ENCODE results near the gene TMEM107. TPM values are rescaled to one million over a fixed set of nuclear protein-coding genes. Genes with fewer than 3 reads are reported as not detected.

The TMEM107 gene
- total RNA-seq, 2 experiments from 2014 or later = 27.6 to 31.5 TPM

DNA sequence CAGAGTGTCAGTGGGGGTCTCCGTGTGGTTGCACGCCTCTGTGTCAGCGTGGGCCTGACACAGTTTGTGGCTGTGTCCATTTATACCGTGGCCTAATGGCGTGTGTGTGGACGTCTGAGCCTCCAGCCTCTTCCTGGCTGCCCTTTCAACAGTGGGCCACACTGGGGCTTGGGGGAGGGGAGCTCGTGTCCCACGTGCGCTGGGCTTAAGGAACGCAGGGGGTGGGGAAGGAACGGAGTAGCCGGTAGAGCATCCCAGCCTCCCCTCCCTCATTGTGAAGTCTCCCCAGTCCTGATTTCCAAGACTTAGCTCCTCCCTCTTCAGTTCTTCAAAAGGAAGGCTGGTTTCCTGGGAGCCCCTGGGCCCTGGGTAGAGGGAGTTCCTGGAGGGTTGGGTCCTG lies 42.8 kb downstream of the TMEM107 start:
- Mint-ChIP-seq H3K9me3 (no peaks in the 10 kb centered on the region), H3K27me3 (ENCODE audit: low read depth) (no peaks in the 10 kb centered on the region), H3K27ac (no peak overlapping the region), H3K4me3 (no peak overlapping the region), H3K36me3 (ENCODE audit: low read depth) (no peaks in the 10 kb centered on the region), H3K4me1 (ENCODE audit: low read depth) (peaks cover 6% of the 10 kb centered on the region)
- intact Hi-C loops (cut with micrococcal nuclease) = no loop called here
- CTCF ChIA-PET = interaction anchor here (0.6 to 2.0 kb wide), 3 partner anchors 9 to 111 kb away, joined by 3 to 9 read pairs (median 3); partner anchors contain the start of gene HES7
- no peak for DNase-seq

GRCh38 chr17:8131844-8132441 lies 44.2 kb downstream of the TMEM107 start:
- Mint-ChIP-seq H3K27me3 (ENCODE audit: low read depth) (no peaks in the 10 kb centered on the region), H3K4me1 (ENCODE audit: low read depth) (peaks cover 10% of the 10 kb centered on the region), H3K36me3 (ENCODE audit: low read depth) (no peaks in the 10 kb centered on the region), H3K4me3 (no peak overlapping the region), H3K27ac (no peak overlapping the region), H3K9me3 (no peaks in the 10 kb centered on the region)
- CTCF ChIA-PET = interaction anchor here (0.7 to 2.0 kb wide), 4 partner anchors 10 to 90 kb away, joined by 3 to 9 read pairs (median 4); no protein-coding TSS in a partner anchor
- intact Hi-C loops (cut with micrococcal nuclease) = no loop called here
- no peak for DNase-seq

DNA sequence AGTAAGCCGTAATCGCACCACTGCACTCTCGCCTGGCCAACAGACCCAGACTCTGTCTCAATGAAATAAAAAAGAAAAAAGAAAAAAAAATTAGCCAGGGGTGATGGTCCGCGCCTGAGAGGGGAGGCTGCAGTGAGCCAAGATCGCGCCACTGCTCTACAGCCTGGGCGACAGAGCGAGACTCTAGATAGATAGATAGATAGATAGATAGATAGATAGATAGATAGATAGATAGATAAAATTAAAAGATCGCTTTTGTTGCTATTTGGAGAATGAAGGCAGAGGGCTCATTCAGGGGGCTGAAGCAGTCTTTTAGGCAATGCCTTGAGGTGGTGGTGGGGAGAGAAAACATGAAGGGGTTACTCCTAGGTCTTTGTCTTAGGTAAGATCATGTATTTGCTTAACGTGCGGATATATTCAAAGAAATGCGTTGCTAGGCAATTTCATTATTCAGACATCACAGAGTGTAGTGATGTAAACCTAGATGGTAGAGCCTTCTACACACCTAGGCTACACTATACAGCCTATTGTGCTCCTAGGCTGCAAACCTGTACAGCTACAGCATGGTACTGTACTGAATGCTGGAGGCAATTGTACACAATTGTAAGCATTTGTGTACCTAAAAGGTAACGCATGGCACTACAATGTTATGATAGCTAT lies 47.9 kb downstream of the TMEM107 start:
- DNase-seq = no peak
- H3K36me3 Mint-ChIP-seq (ENCODE audit: low read depth) = peaks cover 2% of the 10 kb centered on the region
- peaks cover 33% of the 10 kb centered on the region for H3K4me1 Mint-ChIP-seq (ENCODE audit: low read depth)
- no peaks in the 10 kb centered on the region for H3K9me3 Mint-ChIP-seq
- CTCF ChIA-PET = interaction anchor here (0.7 to 1.7 kb wide), 3 partner anchors 31 to 54 kb away, joined by 4 read pairs; no protein-coding TSS in a partner anchor
- intact Hi-C loops (cut with micrococcal nuclease) = no loop called here
- no peak overlapping the region for H3K27ac Mint-ChIP-seq
- H3K27me3 Mint-ChIP-seq (ENCODE audit: low read depth) = peaks cover 20% of the 10 kb centered on the region
- H3K4me3 Mint-ChIP-seq = no peak overlapping the region

- DNase-seq = peak; percentile 45
- H3K4me1 Mint-ChIP-seq (ENCODE audit: low read depth) = peaks cover 36% of the 10 kb centered on the region
- intact Hi-C loops (cut with micrococcal nuclease) = no loop called here
- H3K27me3 Mint-ChIP-seq (ENCODE audit: low read depth) = peaks cover 27% of the 10 kb centered on the region
- H3K36me3 Mint-ChIP-seq (ENCODE audit: low read depth) = peaks cover 2% of the 10 kb centered on the region
- H3K9me3 Mint-ChIP-seq = no peaks in the 10 kb centered on the region
- peak overlapping the region; percentile 86 for H3K4me3 Mint-ChIP-seq
- peak overlapping the region; percentile 62 for H3K27ac Mint-ChIP-seq
- CTCF ChIA-PET = interaction anchor here (0.6 to 1.9 kb wide), 6 partner anchors 12 to 441 kb away, joined by 3 to 14 read pairs (median 4); no protein-coding TSS in a partner anchor
Observed at GRCh38 chr17:8126491-8127066, 49.6 kb downstream of the TMEM107 start.

DNA sequence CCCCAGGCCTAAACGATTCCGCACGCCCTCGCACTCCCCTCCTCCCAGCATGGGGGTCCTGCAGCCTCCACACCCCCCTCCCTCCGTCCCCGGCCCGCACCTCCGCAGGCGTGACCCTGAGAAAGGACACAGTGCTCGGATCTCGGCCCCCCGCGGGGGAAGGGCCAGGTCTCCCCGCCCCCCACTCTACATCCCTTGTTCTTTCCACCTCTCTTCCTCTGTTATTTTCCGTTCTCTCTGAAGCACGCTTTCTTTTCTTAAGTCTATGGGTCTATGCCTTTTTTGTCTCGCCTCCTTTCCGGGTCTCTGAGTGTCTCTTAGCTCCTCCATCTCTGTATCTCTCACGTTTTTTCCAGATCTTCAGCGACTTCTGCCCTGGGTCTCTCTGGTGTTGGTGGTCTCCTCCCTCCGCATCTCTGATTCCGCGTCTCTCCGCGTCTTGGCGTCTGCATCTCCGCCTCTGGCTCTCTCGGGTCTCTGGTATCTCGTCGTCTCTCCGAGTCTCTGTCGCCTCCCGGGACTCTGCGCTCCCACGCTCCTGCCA lies 50.2 kb downstream of the TMEM107 start:
- peaks cover 37% of the 10 kb centered on the region for H3K4me1 Mint-ChIP-seq (ENCODE audit: low read depth)
- intact Hi-C loops (cut with micrococcal nuclease) = loop anchor here (1.0 kb wide), 1 partner anchor 12 kb away; no protein-coding TSS in a partner anchor
- no peaks in the 10 kb centered on the region for H3K9me3 Mint-ChIP-seq
- DNase-seq = peak; percentile 22
- H3K27me3 Mint-ChIP-seq (ENCODE audit: low read depth) = peaks cover 27% of the 10 kb centered on the region
- CTCF ChIA-PET = interaction anchor here (0.8 to 1.9 kb wide), 2 partner anchors 12 to 34 kb away, joined by 4 to 14 read pairs; no protein-coding TSS in a partner anchor
- H3K27ac Mint-ChIP-seq = peak overlapping the region; percentile 90
- H3K4me3 Mint-ChIP-seq = peak overlapping the region; percentile 84
- H3K36me3 Mint-ChIP-seq (ENCODE audit: low read depth) = peaks cover 2% of the 10 kb centered on the region

GRCh38 chr17:8125154-8125946 lies 50.8 kb downstream of the TMEM107 start:
- Mint-ChIP-seq H3K36me3 (ENCODE audit: low read depth) (peaks cover 5% of the 10 kb centered on the region), H3K27ac (peak overlapping the region; percentile 90), H3K4me1 (ENCODE audit: low read depth) (peaks cover 43% of the 10 kb centered on the region), H3K4me3 (peak overlapping the region; percentile 84), H3K9me3 (no peaks in the 10 kb centered on the region), H3K27me3 (ENCODE audit: low read depth) (peaks cover 29% of the 10 kb centered on the region)
- CTCF ChIA-PET = interaction anchor here (1.2 to 1.7 kb wide), 4 partner anchors 9 to 176 kb away, joined by 3 to 6 read pairs (median 4); partner anchors contain the start of gene CTC1
- intact Hi-C loops (cut with micrococcal nuclease) = loop anchor here (1.0 kb wide), 1 partner anchor 13 kb away; no protein-coding TSS in a partner anchor
- DNase-seq = peak; percentile 96

- Mint-ChIP-seq H3K27ac (peak overlapping the region; percentile 77), H3K4me1 (ENCODE audit: low read depth) (peaks cover 51% of the 10 kb centered on the region), H3K27me3 (ENCODE audit: low read depth) (peaks cover 32% of the 10 kb centered on the region), H3K4me3 (peak overlapping the region; percentile 84), H3K9me3 (no peaks in the 10 kb centered on the region), H3K36me3 (ENCODE audit: low read depth) (peaks cover 7% of the 10 kb centered on the region)
- CTCF ChIA-PET = interaction anchor here (0.6 to 3.5 kb wide), 7 partner anchors 10 to 176 kb away, joined by 3 to 29 read pairs (median 5); partner anchors contain the start of gene CTC1
- intact Hi-C loops (cut with micrococcal nuclease) = loop anchor here (1.0 to 5.0 kb wide), 4 partner anchors 14 to 258 kb away; partner anchors contain the start of gene RPL26
- peak; percentile 57 for DNase-seq
Observed at GRCh38 chr17:8124350-8125153, 51.6 kb downstream of the TMEM107 start.

GRCh38 chr17:8123695-8124349 lies 52.4 kb downstream of the TMEM107 start, which contains the start of gene HES7:
Gene HES7, minus strand, starts transcription at chr17:8124106. Its CDS starts 22 bp downstream, at chr17:8124084.
- Mint-ChIP-seq H3K27me3 (ENCODE audit: low read depth) (peaks cover 33% of the 10 kb centered on the region), H3K4me3 (peak within 1 kb of the TSS; percentile 84), H3K27ac (peak within 1 kb of the TSS; percentile 77), H3K4me1 (ENCODE audit: low read depth) (peaks cover 55% of the 10 kb centered on the region), H3K36me3 (ENCODE audit: low read depth) (peaks cover 7% of the 10 kb centered on the region), H3K9me3 (no peaks in the 10 kb centered on the region)
- DNase-seq = peak; percentile 38
- CTCF ChIA-PET = interaction anchor here (0.6 to 3.5 kb wide), 7 partner anchors 10 to 177 kb away, joined by 3 to 29 read pairs (median 5); partner anchors contain the start of gene CTC1
- intact Hi-C loops (cut with micrococcal nuclease) = loop anchor here (1.0 to 5.0 kb wide), 4 partner anchors 32 to 621 kb away; partner anchors contain the start of gene RPL26

DNA sequence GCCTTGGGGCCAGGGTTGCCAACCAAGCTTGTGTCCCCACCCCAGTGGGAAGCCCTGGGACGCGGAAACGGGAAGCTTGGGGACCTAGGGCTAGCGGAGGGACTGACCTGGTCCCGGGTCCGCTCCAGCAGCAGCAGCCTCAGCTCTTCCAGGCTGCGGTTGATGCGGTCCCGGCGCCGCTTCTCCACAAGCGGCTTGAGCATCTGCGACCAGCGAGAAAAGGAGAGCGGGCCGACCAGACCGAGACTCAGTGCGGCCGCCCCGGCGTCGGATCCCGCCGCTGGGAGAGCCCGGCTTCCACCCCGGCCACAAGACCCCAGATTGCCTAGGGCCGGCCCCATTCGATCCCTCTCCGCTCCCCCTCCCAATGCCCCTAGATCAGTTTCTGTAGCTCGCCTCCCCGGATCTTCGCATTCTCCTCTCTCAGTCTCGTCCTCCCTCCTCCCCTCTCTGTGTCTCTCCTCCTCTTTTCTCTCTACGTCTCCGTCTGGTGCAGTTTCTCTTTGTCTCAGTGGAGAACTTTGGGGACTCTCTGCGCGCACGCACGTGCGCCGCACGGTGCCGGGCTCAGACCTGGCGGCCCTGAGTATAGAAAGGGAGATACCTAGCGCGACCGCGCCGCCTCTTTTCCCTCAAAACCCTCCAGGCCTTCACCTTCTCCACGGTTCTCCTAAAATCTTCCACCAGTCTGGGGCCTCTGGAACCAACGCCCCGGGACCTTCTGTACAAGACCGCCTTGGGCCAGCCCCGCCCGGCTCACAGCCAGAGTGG lies 53.1 kb downstream of the TMEM107 start:
- Mint-ChIP-seq H3K4me3 (peak overlapping the region; percentile 84), H3K27ac (no peak overlapping the region), H3K9me3 (no peaks in the 10 kb centered on the region), H3K36me3 (ENCODE audit: low read depth) (peaks cover 7% of the 10 kb centered on the region), H3K4me1 (ENCODE audit: low read depth) (peaks cover 61% of the 10 kb centered on the region), H3K27me3 (ENCODE audit: low read depth) (peaks cover 33% of the 10 kb centered on the region)
- CTCF ChIA-PET = interaction anchor here (1.5 to 3.5 kb wide), 4 partner anchors 16 to 178 kb away, joined by 5 to 29 read pairs (median 7); no protein-coding TSS in a partner anchor
- intact Hi-C loops (cut with micrococcal nuclease) = loop anchor here (1.0 to 5.0 kb wide), 2 partner anchors 259 to 622 kb away; partner anchors contain the start of gene RPL26
- peak; percentile 68 for DNase-seq

Data from activated naive CD4-positive, alpha-beta T cell treated with anti-CD3 and anti-CD28 coated beads for 36 hours (primary cell).